Tibial nerve (tissue), 4 donors: ENCODE results near the gene MTMR10.

ENCODE experiments used
- CTCF ChIP-seq, 5 experiments: fragments of 200-600 bp in 3 of 5; fragments of 450-650 bp in 2 of 5; sonication (generic) in 3 of 5; IDR thresholded peaks; one replicate each; pipeline ENCODE4 v1.5.1; 2016 to 2019; ENCODE audit warnings: antibody characterized with exemption in 5 of 5, mild to moderate bottlenecking in 3 of 5, moderate library complexity in 2 of 5
- EP300 ChIP-seq, 2 donors: sonication (generic); formaldehyde crosslinking; IDR thresholded peaks; one replicate each; pipeline ENCODE4 v1.6.1; 2017; ENCODE audit warnings: antibody characterized with exemption in 2 of 2, mild to moderate bottlenecking in 1 of 2
- POLR2A ChIP-seq, 2 donors: fragments of 450-650 bp; IDR thresholded peaks; one replicate each; pipeline ENCODE4 v1.6.1; 2017; ENCODE audit warnings: antibody characterized with exemption in 2 of 2, mild to moderate bottlenecking in 2 of 2, moderate library complexity in 2 of 2

- TF ChIP-seq POLR2A (IDR thresholded peaks at IDR 0.05) (no peak), CTCF (IDR thresholded peaks at IDR 0.05) (no peak), EP300 (IDR thresholded peaks at IDR 0.05) (no peak)
These were observed 38.2 kb downstream of the MTMR10 start for GRCh38 chr15:30953183-30953582.
